Type B pancreatic cell (in vitro differentiated cells): ENCODE data around the gene DHRS3. TPM values are rescaled to one million over a fixed set of nuclear protein-coding genes. Genes with fewer than 3 reads are reported as not detected.
"Not testable (repeated sequence)": the region's sequence is repeated elsewhere in the genome, so short reads cannot be mapped to it uniquely, and the experiment has no call there.

Experiments
- DNase-seq: peaks from one replicate; pipeline ENCODE4 v3.0.0; 2021; ENCODE audit warnings: mixed read lengths; ENCODE audit not compliant: unreplicated experiment; ENCODE audit errors: extremely low spot score
- H3K27ac Mint-ChIP-seq: 2 replicates; pipeline ENCODE4 v1.8.0; 2021; ENCODE audit warnings: mild to moderate bottlenecking, mixed read lengths
- H3K27me3 Mint-ChIP-seq: 2 replicates; pipeline ENCODE4 v1.8.0; 2021; ENCODE audit warnings: mixed read lengths
- H3K36me3 Mint-ChIP-seq: 2 replicates; pipeline ENCODE4 v1.8.0; 2021; ENCODE audit warnings: mixed read lengths
- H3K4me1 Mint-ChIP-seq: one replicate; pipeline ENCODE4 v1.8.0; 2021; ENCODE audit warnings: mixed read lengths; ENCODE audit not compliant: unreplicated experiment
- H3K4me3 Mint-ChIP-seq: 2 replicates; pipeline ENCODE4 v1.8.0; 2021; ENCODE audit warnings: mild to moderate bottlenecking, mixed read lengths
- H3K9me3 Mint-ChIP-seq: 2 replicates; pipeline ENCODE4 v1.8.0; 2021; ENCODE audit warnings: mixed read lengths
- total RNA-seq: library from RNA; stranded (reverse); gene quantifications from 2 replicates; pipeline ENCODE4 v1.2.1, GENCODE V29; 2021; ENCODE audit warnings: low replicate concordance
- TF ChIP-seq, protein P1 (sequence below): fragments of 200-600 bp; sonication (generic); conservative IDR thresholded peaks from 2 replicates; pipeline ENCODE4 v1.5.0; 2021; ENCODE audit warnings: antibody characterized with exemption, mild to moderate bottlenecking

DHRS3 gene
- total RNA-seq, 1 donor from 2014 or later, result 143 TPM

- Mint-ChIP-seq H3K27ac (no peak overlapping the region), H3K27me3 (no peaks in the 10 kb centered on the region), H3K4me3 (no peak overlapping the region), H3K36me3 (no peaks in the 10 kb centered on the region), H3K9me3 (peaks cover 6% of the 10 kb centered on the region), H3K4me1 (peaks cover 14% of the 10 kb centered on the region)
- TF ChIP-seq, protein P1, sequence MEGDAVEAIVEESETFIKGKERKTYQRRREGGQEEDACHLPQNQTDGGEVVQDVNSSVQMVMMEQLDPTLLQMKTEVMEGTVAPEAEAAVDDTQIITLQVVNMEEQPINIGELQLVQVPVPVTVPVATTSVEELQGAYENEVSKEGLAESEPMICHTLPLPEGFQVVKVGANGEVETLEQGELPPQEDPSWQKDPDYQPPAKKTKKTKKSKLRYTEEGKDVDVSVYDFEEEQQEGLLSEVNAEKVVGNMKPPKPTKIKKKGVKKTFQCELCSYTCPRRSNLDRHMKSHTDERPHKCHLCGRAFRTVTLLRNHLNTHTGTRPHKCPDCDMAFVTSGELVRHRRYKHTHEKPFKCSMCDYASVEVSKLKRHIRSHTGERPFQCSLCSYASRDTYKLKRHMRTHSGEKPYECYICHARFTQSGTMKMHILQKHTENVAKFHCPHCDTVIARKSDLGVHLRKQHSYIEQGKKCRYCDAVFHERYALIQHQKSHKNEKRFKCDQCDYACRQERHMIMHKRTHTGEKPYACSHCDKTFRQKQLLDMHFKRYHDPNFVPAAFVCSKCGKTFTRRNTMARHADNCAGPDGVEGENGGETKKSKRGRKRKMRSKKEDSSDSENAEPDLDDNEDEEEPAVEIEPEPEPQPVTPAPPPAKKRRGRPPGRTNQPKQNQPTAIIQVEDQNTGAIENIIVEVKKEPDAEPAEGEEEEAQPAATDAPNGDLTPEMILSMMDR, result no peak
- no peak for DNase-seq
Measured at GRCh38 chr1:12654004-12654567, 36.1 kb upstream of the DHRS3 start.

GRCh38 chr1:12649971-12650421 is 32.0 kb upstream of the DHRS3 start:
- TF ChIP-seq, protein P1, result no peak
- no peak for DNase-seq
- peaks cover 9% of the 10 kb centered on the region for H3K9me3 Mint-ChIP-seq
- peaks cover 5% of the 10 kb centered on the region for H3K27me3 Mint-ChIP-seq
- H3K27ac Mint-ChIP-seq, result no peak overlapping the region
- H3K4me1 Mint-ChIP-seq, result peaks cover 12% of the 10 kb centered on the region
- H3K4me3 Mint-ChIP-seq, result no peak overlapping the region
- no peaks in the 10 kb centered on the region for H3K36me3 Mint-ChIP-seq

DNA sequence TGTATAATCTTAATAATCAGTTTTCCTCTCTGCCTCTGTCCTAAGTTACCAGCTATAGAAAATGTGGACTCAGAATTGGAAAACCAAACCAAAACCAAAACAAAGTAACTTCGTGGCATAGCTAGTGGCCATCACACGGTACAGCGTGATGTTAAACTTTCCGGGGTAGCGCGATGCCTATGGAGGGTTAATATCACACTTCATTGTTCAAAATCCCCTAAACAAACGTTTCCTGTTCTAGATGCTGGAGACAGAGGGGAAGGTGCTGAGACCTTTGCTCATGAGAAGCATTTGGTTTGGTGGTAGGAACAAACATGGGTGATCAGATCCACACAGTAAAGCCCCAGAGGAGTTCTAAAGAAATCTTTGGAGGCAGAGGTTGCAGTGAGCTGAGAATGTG is 30.7 kb upstream of the DHRS3 start:
- H3K4me3 Mint-ChIP-seq, result no peak overlapping the region
- H3K27me3 Mint-ChIP-seq, result peaks cover 10% of the 10 kb centered on the region
- peaks cover 12% of the 10 kb centered on the region for H3K4me1 Mint-ChIP-seq
- no peaks in the 10 kb centered on the region for H3K36me3 Mint-ChIP-seq
- H3K27ac Mint-ChIP-seq, result no peak overlapping the region
- peaks cover 9% of the 10 kb centered on the region for H3K9me3 Mint-ChIP-seq
- TF ChIP-seq, protein P1, result no peak
- no peak for DNase-seq

- DNase-seq, H3K4me3 Mint-ChIP-seq, H3K36me3 Mint-ChIP-seq, H3K27me3 Mint-ChIP-seq, H3K27ac Mint-ChIP-seq: not testable (repeated sequence)
- Mint-ChIP-seq H3K9me3 (peaks cover 13% of the 10 kb centered on the region), H3K4me1 (peaks cover 12% of the 10 kb centered on the region)
Measured at GRCh38 chr1:12645401-12645800, 27.4 kb upstream of the DHRS3 start.

DNA sequence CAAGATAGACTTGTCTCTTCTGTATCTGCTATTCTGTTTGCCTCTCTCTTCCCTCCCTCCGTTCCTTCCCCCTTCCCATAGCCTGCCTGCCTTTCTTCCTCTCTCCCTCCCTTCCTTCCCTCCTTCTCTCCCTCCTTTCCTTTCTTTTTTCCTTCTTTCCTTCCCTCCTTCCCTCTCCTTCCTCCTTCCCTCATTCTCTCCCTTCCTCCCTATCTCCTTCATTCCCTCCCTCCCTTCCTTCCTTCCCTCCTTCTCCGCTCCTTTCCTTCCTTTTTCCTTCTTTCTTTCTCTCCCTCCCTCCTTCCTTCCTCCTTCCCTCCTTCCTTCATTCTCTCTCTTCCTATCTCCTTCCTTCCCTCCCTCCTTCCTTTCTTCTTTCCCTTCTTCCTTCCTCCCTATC is 26.8 kb upstream of the DHRS3 start:
- H3K27ac Mint-ChIP-seq, result no peak overlapping the region
- no peak overlapping the region for H3K4me3 Mint-ChIP-seq
- peaks cover 19% of the 10 kb centered on the region for H3K9me3 Mint-ChIP-seq
- peaks cover 10% of the 10 kb centered on the region for H3K27me3 Mint-ChIP-seq
- no peak for DNase-seq
- peaks cover 7% of the 10 kb centered on the region for H3K4me1 Mint-ChIP-seq
- no peaks in the 10 kb centered on the region for H3K36me3 Mint-ChIP-seq
- TF ChIP-seq, protein P1, result no peak

DNA sequence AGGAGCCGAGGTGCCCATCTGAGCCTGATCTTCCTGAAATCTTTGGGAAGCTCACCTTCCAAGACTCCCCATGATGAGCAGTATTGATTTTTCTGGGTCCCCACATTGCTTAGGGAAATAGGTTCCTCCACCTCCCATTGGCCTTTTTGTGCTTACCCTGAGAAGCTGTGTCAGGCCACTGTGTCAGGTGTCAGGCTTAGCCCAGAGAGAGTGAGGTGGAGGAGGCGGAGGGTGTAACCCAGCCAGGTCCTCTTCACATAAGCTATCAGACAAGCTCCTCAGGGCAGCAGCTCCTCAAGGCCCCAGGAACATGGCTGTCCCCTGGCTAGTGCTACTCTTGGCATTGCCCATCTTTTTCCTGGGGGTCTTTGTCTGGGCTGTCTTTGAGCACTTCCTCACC is 26.2 kb upstream of the DHRS3 start:
- Mint-ChIP-seq H3K27ac (no peak overlapping the region), H3K9me3 (peaks cover 19% of the 10 kb centered on the region), H3K4me1 (peaks cover 5% of the 10 kb centered on the region), H3K4me3 (no peak overlapping the region), H3K36me3 (no peaks in the 10 kb centered on the region), H3K27me3 (peaks cover 10% of the 10 kb centered on the region)
- no peak for DNase-seq
- TF ChIP-seq, protein P1, result no peak
